ENCODE data around the gene HMGN3.

GRCh38 chr6:79250107-79250514 is 15.6 kb upstream of the HMGN3 start:
- TF ChIP-seq POLR2A (IDR thresholded peaks at IDR 0.05) (no peak), POLR2AphosphoS5 (IDR thresholded peaks at IDR 0.05) (no peak)
